ENCODE data around the gene SCTR. TPM values are rescaled to one million over a fixed set of nuclear protein-coding genes. Genes with fewer than 3 reads are reported as not detected.

The SCTR gene
- total RNA-seq, 1 donor: not detected

GRCh38 chr2:119425119-119425405, 99.2 kb downstream of the SCTR start:
- DNase-seq (ENCODE audit: low read depth): no peak
- TF ChIP-seq, protein P1, sequence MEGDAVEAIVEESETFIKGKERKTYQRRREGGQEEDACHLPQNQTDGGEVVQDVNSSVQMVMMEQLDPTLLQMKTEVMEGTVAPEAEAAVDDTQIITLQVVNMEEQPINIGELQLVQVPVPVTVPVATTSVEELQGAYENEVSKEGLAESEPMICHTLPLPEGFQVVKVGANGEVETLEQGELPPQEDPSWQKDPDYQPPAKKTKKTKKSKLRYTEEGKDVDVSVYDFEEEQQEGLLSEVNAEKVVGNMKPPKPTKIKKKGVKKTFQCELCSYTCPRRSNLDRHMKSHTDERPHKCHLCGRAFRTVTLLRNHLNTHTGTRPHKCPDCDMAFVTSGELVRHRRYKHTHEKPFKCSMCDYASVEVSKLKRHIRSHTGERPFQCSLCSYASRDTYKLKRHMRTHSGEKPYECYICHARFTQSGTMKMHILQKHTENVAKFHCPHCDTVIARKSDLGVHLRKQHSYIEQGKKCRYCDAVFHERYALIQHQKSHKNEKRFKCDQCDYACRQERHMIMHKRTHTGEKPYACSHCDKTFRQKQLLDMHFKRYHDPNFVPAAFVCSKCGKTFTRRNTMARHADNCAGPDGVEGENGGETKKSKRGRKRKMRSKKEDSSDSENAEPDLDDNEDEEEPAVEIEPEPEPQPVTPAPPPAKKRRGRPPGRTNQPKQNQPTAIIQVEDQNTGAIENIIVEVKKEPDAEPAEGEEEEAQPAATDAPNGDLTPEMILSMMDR (IDR thresholded peaks at IDR 0.05; ENCODE audit: insufficient read depth, low read length): no peak
- no peak overlapping the region for H3K4me3 ChIP-seq (ENCODE audit: low read depth, low read length)

GRCh38 chr2:119424284-119425118, 99.8 kb downstream of the SCTR start:
- no peak for DNase-seq (ENCODE audit: low read depth)
- TF ChIP-seq, protein P1 (IDR thresholded peaks at IDR 0.05; ENCODE audit: insufficient read depth, low read length): no peak
- no peak overlapping the region for H3K4me3 ChIP-seq (ENCODE audit: low read depth, low read length)

- H3K4me3 ChIP-seq (ENCODE audit: low read depth, low read length): no peak overlapping the region
- no peak for DNase-seq (ENCODE audit: low read depth)
- TF ChIP-seq, protein P1 (IDR thresholded peaks at IDR 0.05; ENCODE audit: insufficient read depth, low read length): no peak
These were observed 100.5 kb downstream of the SCTR start for GRCh38 chr2:119423811-119424210.

DNA sequence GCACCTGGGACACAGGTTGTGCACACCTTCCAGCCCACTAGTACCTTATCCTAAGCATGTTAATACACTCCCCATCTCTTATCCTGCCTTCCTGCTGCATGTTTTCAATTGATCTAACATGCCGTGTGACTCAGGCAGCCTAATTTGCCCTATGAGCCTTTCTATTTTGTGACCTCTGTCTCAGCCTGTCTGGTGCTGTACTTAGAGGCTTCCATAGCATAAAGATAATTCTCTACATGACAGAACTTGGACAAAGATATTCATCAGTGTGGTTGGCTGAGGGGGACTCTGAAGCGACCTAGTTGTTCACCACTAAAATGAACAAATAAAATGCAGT, 101.2 kb downstream of the SCTR start:
- no peak for DNase-seq (ENCODE audit: low read depth)
- TF ChIP-seq, protein P1 (IDR thresholded peaks at IDR 0.05; ENCODE audit: insufficient read depth, low read length): no peak

DNA sequence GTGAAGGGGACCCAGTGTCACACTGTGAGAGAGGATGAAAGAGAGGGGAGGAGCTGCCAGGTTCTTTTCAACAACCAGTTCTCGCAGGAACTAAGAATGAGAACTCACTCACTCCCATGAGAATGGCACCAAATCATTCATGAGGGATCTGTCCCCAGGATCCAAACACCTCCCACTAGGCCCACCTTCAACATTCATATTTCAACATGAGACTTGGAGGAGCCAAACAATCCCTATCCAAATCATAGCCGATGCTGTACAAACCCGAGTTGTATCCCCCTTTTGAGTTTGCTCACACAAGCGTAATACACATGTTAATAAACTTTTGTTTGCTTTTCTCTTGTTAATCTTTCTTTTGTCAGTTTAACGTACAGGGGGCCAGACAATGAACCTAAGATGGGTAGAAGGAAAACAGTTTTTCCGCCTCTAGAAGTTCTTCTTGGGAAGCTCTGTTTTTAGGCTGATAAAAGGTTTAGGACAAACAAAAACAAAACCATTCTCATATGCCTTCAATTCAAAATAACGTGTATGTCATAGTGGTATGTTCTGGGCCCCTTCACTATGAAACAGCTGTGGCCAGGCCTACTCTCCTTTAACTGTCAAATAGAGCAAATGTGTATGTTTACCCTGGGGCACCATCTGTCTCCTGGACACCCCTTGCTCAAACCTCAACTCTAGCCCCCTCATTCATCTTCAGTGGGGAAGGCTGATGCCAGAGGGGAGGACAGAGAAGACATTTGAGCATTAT, 101.7 kb downstream of the SCTR start:
- H3K4me3 ChIP-seq (ENCODE audit: low read depth, low read length): no peak overlapping the region
- no peak for DNase-seq (ENCODE audit: low read depth)
- TF ChIP-seq, protein P1 (IDR thresholded peaks at IDR 0.05; ENCODE audit: insufficient read depth, low read length): no peak

More for the DNA sequence above, 101.2 kb downstream of the SCTR start:
- no peak overlapping the region for H3K4me3 ChIP-seq (ENCODE audit: low read depth, low read length)

GRCh38 chr2:119421741-119422140, 102.5 kb downstream of the SCTR start:
- TF ChIP-seq, protein P1 (IDR thresholded peaks at IDR 0.05; ENCODE audit: insufficient read depth, low read length): no peak
- DNase-seq (ENCODE audit: low read depth): no peak
- no peak overlapping the region for H3K4me3 ChIP-seq (ENCODE audit: low read depth, low read length)

Measured in fibroblast of the aortic adventitia (primary cell).